Thoracic aorta (tissue), 2 donors: Measurements from ENCODE around the gene YIPF1. TPM values are rescaled to one million over a fixed set of nuclear protein-coding genes. Genes with fewer than 3 reads are reported as not detected.

ENCODE experiments used
- ATAC-seq: fragments of 150-250 bp; one replicate; pipeline ENCODE4 v1.8.0; 2017; ENCODE audit warnings: low read depth; ENCODE audit not compliant: insufficient number of reproducible peaks, low FRiP score
- DNase-seq: peaks from one replicate; pipeline ENCODE4 v3.0.0-alpha.2; 2020; ENCODE audit warnings: low spot score
- H3K27ac ChIP-seq, 2 donors: fragments of 200-600 bp; sonication (generic); 1 replicate in 1 of 2; 2 replicates in 1 of 2; pipeline ENCODE4 v1.5.1; 2016; ENCODE audit warnings: mild to moderate bottlenecking in 2 of 2, moderate library complexity in 2 of 2
- H3K27me3 ChIP-seq: fragments of 200-600 bp; sonication (generic); replicated peaks from 2 replicates; pipeline ENCODE4 v1.6.0; 2016; ENCODE audit warnings: mild to moderate bottlenecking; ENCODE audit not compliant: insufficient read depth
- H3K36me3 ChIP-seq: fragments of 200-600 bp; sonication (generic); one replicate; pipeline ENCODE4 v1.5.1; 2016
- H3K4me1 ChIP-seq, 2 donors: fragments of 200-600 bp; sonication (generic); 1 replicate in 1 of 2; 2 replicates in 1 of 2; pipeline versions ENCODE4 v1.5.1 to v1.6.0; 2016; ENCODE audit warnings: low read depth in 2 of 2, mild to moderate bottlenecking in 1 of 2; ENCODE audit not compliant: control insufficient read depth in 1 of 2
- H3K4me3 ChIP-seq: fragments of 200-600 bp; sonication (generic); 2 replicates; pipeline ENCODE4 v1.5.1; 2016; ENCODE audit warnings: mild to moderate bottlenecking
- H3K9me3 ChIP-seq: fragments of 200-600 bp; sonication (generic); 2 replicates; pipeline ENCODE4 v1.5.1; 2016
- CTCF ChIP-seq: fragments of 200-600 bp; sonication (generic); IDR thresholded peaks from one replicate; pipeline ENCODE4 v1.5.1; 2019; ENCODE audit warnings: antibody characterized with exemption
- total RNA-seq, 2 donors: library from RNA; depleted of rRNA; stranded (reverse); fragments of >200 nt; gene quantifications; one replicate each; pipeline versions ENCODE4 v1.1.0 to v1.2.3, GENCODE V29; 2016

Gene YIPF1
- total RNA-seq, 2 donors from 2014 or later: 18.8 to 20.7 TPM

- no peak overlapping the region for H3K4me3 ChIP-seq
- no peak for DNase-seq
- H3K36me3 ChIP-seq: no peaks in the 10 kb centered on the region
- TF ChIP-seq CTCF: no peak
- H3K27me3 ChIP-seq: no peaks in the 10 kb centered on the region
- H3K27ac ChIP-seq: no peak overlapping the region
- no peak for ATAC-seq
- H3K4me1 ChIP-seq: no peaks in the 10 kb centered on the region
- H3K9me3 ChIP-seq: no peaks in the 10 kb centered on the region
Observed at GRCh38 chr1:53807916-53808315, 81.7 kb downstream of the YIPF1 start.

- H3K4me3 ChIP-seq: no peak overlapping the region
- no peaks in the 10 kb centered on the region for H3K4me1 ChIP-seq
- H3K27me3 ChIP-seq: no peaks in the 10 kb centered on the region
- TF ChIP-seq CTCF: no peak
- no peak for DNase-seq
- H3K36me3 ChIP-seq: peaks cover 5% of the 10 kb centered on the region
- H3K9me3 ChIP-seq: no peaks in the 10 kb centered on the region
- no peak overlapping the region for H3K27ac ChIP-seq
- no peak for ATAC-seq
Observed at GRCh38 chr1:53804791-53805505, 84.6 kb downstream of the YIPF1 start.

GRCh38 chr1:53804181-53804580, 85.4 kb downstream of the YIPF1 start:
- Histone ChIP-seq H3K36me3 (peaks cover 5% of the 10 kb centered on the region), H3K27me3 (no peaks in the 10 kb centered on the region), H3K4me3 (no peak overlapping the region), H3K4me1 (no peaks in the 10 kb centered on the region), H3K27ac (no peak overlapping the region), H3K9me3 (no peaks in the 10 kb centered on the region)
- no peak for ATAC-seq
- DNase-seq: no peak
- no peak for TF ChIP-seq CTCF

Other genes starting within 250 kb of the YIPF1 start
- 1 to 10 TPM in 1 of 2 donors, not detected in 1; 2.6 TPM for gene GLIS1, start 150.6 kb downstream of the YIPF1 start, total RNA-seq
- 10 to 100 TPM in 1 of 2 donors, 1 to 10 TPM in 1; 4.2 to 14.6 TPM for gene NDC1, start 51.5 kb downstream of the YIPF1 start, total RNA-seq
- not detected for gene DIO1, start 4.4 kb upstream of the YIPF1 start, total RNA-seq
- 10 to 100 TPM; 23.8 to 24.5 TPM for gene IFT25, start 55.9 kb upstream of the YIPF1 start, total RNA-seq
- gene LRRC42, start 56.6 kb upstream of the YIPF1 start, total RNA-seq: 10 to 100 TPM; 17.8 to 18.3 TPM
- gene LDLRAD1, start 128.4 kb upstream of the YIPF1 start, total RNA-seq: not detected
- 100 to 1,000 TPM; 282 to 326 TPM for gene TMEM59, start 163.4 kb upstream of the YIPF1 start, total RNA-seq
- 1 to 10 TPM; 2.0 to 7.8 TPM for gene TCEANC2, start 163.8 kb upstream of the YIPF1 start, total RNA-seq